Measurements from ENCODE around the gene ARHGAP26. TPM values are rescaled to one million over a fixed set of nuclear protein-coding genes. Genes with fewer than 3 reads are reported as not detected.

ARHGAP26 gene
- total and polyA plus RNA-seq, 2 of the 4 experiments (the other 2 are of a cell fraction): 0.54 to 0.56 TPM

DNA sequence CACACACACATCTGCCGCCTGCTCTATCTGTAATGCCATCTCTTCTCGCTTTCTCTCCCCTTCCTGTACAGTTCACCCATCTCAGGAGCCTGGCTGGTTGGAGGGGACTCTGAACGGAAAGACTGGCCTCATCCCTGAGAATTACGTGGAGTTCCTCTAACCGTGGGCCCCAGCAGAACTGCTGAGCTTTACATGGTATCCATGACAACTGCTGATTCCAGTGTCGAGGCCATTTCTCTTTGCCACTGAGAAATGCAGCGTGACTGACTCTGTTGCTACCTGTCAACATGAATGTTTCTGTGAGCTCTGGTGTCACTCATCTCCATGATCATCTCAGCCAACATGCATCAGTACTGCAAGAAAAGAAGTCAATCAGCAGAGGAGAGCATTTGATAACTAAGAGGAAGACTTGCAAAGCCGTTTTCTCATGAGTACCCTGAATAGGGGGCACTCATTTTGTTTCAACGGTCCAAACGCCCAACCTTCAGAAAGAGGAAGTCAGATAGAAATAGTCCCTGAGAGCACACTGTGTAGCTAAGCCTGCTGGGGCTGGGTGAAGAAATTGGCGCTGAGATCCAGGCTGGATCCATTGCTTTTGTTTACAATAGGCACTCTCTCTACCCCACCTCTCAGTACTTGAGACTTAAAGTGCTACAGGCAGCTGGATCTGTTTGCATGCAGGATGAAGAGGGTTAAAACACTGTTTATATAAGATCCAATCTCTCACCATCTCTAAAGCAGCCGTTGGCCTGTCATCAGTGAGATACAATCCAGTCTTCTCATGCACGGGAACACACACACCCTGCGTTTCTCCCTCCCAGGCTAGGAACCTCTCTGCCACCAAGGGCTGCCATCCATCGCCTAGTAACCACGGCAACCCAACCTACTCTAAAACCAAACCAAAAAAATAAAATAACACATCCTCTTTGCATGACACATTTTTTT is 452.4 kb downstream of the ARHGAP26 start:
- peaks cover 13% of the 10 kb centered on the region for H3K9me1 ChIP-seq (ENCODE audit: insufficient read depth, low read length)
- CTCF ChIA-PET: no interaction called here
- peak overlapping the region; percentile 47; the same call in 1 of the 3 replicates for H2BK15ac ChIP-seq (ENCODE audit: low read depth, low read length)
- H4K91ac ChIP-seq (ENCODE audit: insufficient read depth, low read depth, low read length): peak overlapping the region; percentile 21; the same call in 1 of the 2 replicates
- intact Hi-C loops (cut with micrococcal nuclease): no loop called here
- dilution Hi-C loops (cut with HindIII; ENCODE audit: low sequenced_read_pairs, unreplicated experiment): no loop called here
- POLR2A ChIA-PET (ENCODE audit: unreplicated experiment): no interaction called here
- peak overlapping the region; percentile 63 for H3K4ac ChIP-seq (ENCODE audit: low read depth, low read length)
- no peaks in the 10 kb centered on the region for H3K36me3 ChIP-seq (ENCODE audit: control insufficient read depth, insufficient read depth, low read length)
- H2AK5ac ChIP-seq (ENCODE audit: low read depth, low read length): peak overlapping the region; percentile 35
- BruUV-seq (replicated peaks): no TSS peak
- peaks cover 8% of the 10 kb centered on the region for H3K4me1 ChIP-seq (ENCODE audit: control insufficient read depth, insufficient read depth, low read length)
- no peak overlapping the region for H3K18ac ChIP-seq (ENCODE audit: low read depth, low read length)
- peak overlapping the region; percentile 54 for H3K14ac ChIP-seq (replicated peaks; ENCODE audit: low read depth, low read length)
- H3K27ac ChIP-seq (ENCODE audit: insufficient read depth, low read length): no peak overlapping the region
- H2AFZ ChIP-seq (replicated peaks; ENCODE audit: low read length, poor library complexity): peak overlapping the region; percentile 33
- H2AK9ac ChIP-seq (replicated peaks; ENCODE audit: low read depth, low read length, poor library complexity): no peak overlapping the region
- peak overlapping the region; percentile 42 for H2BK120ac ChIP-seq (ENCODE audit: low read depth, low read length)
- 36% methylated on average over 8 of the region's 16 CpGs; no CpG with 5 or more reads in 1 of the 2 experiments for WGBS, 2 experiments (ENCODE audit: extremely low coverage in 2 of 2, insufficient read length in 1 of 2)
- no peak overlapping the region; the same call in 1 of the 2 replicates for H4K5ac ChIP-seq (ENCODE audit: low read depth, low read length)
- H3K9me3 ChIP-seq (ENCODE audit: control insufficient read depth, insufficient read depth, low read length): no peaks in the 10 kb centered on the region
- no peak overlapping the region for H2BK5ac ChIP-seq (ENCODE audit: low read depth, low read length, poor library complexity, severe bottlenecking)
- H3K79me1 ChIP-seq (ENCODE audit: low read depth in 1 of 2, low read length in 2 of 2): no peaks in the 10 kb centered on the region
- peak overlapping the region; percentile 43 for H2BK20ac ChIP-seq (ENCODE audit: low read depth, low read length)
- H3K23ac ChIP-seq (ENCODE audit: low read depth, low read length): peak overlapping the region; percentile 18; the same call in 1 of the 2 replicates
- no peaks in the 10 kb centered on the region for H4K20me1 ChIP-seq (ENCODE audit: insufficient read depth, low read length)
- H3K4me3 ChIP-seq (ENCODE audit: insufficient read depth, low read depth, low read length): no peak overlapping the region
- peak overlapping the region in 1 of 2 experiments; percentile 36; a peak in 2 of 4 replicates for H4K8ac ChIP-seq (ENCODE audit: low read depth in 2 of 2, low read length in 2 of 2)
- peak; percentile 86 for ATAC-seq (ENCODE audit: low read depth)
- H3K4me2 ChIP-seq (ENCODE audit: low read depth, low read length): peak overlapping the region; percentile 1; the same call in 1 of the 2 replicates
- in situ Hi-C loops (cut with MboI; ENCODE audit: low sequenced_read_pairs): no loop called here
- H3K9ac ChIP-seq (ENCODE audit: low read depth, low read length): no peak overlapping the region
- DNase-seq: peak; percentile 61
- H3K56ac ChIP-seq (ENCODE audit: extremely low read depth, insufficient read depth, low read length): no peak overlapping the region
- H3K27me3 ChIP-seq (ENCODE audit: control insufficient read depth, insufficient read depth, low read length): no peaks in the 10 kb centered on the region
- TF ChIP-seq, protein P1, sequence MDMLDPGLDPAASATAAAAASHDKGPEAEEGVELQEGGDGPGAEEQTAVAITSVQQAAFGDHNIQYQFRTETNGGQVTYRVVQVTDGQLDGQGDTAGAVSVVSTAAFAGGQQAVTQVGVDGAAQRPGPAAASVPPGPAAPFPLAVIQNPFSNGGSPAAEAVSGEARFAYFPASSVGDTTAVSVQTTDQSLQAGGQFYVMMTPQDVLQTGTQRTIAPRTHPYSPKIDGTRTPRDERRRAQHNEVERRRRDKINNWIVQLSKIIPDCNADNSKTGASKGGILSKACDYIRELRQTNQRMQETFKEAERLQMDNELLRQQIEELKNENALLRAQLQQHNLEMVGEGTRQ (IDR thresholded peaks at IDR 0.05; ENCODE audit: low read depth, low read length): no peak
- TF ChIP-seq CHD1 (IDR thresholded peaks at IDR 0.05; ENCODE audit: low read depth, low read length) (no peak), MAFK (IDR thresholded peaks at IDR 0.05; ENCODE audit: low read depth, low read length) (no peak), NFE2L2 (IDR thresholded peaks at IDR 0.05; ENCODE audit: low read depth, low read length) (no peak), MXI1 (IDR thresholded peaks at IDR 0.05; ENCODE audit: borderline replicate concordance, low read depth, low read length) (no peak), BHLHE40 (IDR thresholded peaks at IDR 0.05; ENCODE audit: low read depth, low read length) (no peak), SMC3 (IDR thresholded peaks at IDR 0.05; ENCODE audit: low read depth, low read length) (no peak), FOS (IDR thresholded peaks at IDR 0.05; ENCODE audit: low read depth, low read length) (no peak), MAZ (IDR thresholded peaks at IDR 0.05; ENCODE audit: borderline replicate concordance, low read depth, low read length) (no peak), RFX5 (IDR thresholded peaks at IDR 0.05; ENCODE audit: low read depth, low read length) (no peak), RAD21 (IDR thresholded peaks at IDR 0.05; ENCODE audit: low read length) (no peak), CTCF (conservative IDR thresholded peaks at IDR 0.05; ENCODE audit: low read depth, low read length) (no peak)
- TF ChIP-seq, protein P2, sequence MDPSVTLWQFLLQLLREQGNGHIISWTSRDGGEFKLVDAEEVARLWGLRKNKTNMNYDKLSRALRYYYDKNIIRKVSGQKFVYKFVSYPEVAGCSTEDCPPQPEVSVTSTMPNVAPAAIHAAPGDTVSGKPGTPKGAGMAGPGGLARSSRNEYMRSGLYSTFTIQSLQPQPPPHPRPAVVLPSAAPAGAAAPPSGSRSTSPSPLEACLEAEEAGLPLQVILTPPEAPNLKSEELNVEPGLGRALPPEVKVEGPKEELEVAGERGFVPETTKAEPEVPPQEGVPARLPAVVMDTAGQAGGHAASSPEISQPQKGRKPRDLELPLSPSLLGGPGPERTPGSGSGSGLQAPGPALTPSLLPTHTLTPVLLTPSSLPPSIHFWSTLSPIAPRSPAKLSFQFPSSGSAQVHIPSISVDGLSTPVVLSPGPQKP (IDR thresholded peaks at IDR 0.05; ENCODE audit: borderline replicate concordance, low read depth, low read length): no peak
